Panc1 (cell line): ENCODE measurements around the gene AUNIP. TPM values are rescaled to one million over a fixed set of nuclear protein-coding genes. Genes with fewer than 3 reads are reported as not detected.
A peak's percentile ranks its signal among the peaks of the same experiment; 100 is the strongest.

Experiments used
- ATAC-seq: fragments of 200-7000 bp; cut with Tn5 transposase; 2 replicates; pipeline ENCODE4 v1.9.1; 2020; ENCODE audit warnings: mild to moderate bottlenecking, moderate library complexity
- BruUV-seq: library from RNA; stranded (reverse); fragments of 400-500 nt; replicated peaks from 2 replicates; lab custom pipeline; 2021; lab: Mats Ljungman, UMichigan
- CTCF ChIA-PET: fragments of 300-600 bp; sonication (Branson Sonifier 250); formaldehyde crosslinking; loops from one replicate; lab custom pipeline; 2022; ENCODE audit warnings: antibody characterized with exemption; lab: Charles Lee
- POLR2A ChIA-PET: fragments of 300-600 bp; sonication (Branson Sonifier 250); formaldehyde crosslinking; loops from one replicate; lab custom pipeline; 2022; ENCODE audit warnings: antibody characterized with exemption; lab: Charles Lee
- DNase-seq: peaks from one replicate; pipeline ENCODE4 v3.0.0-alpha.2; 2010; ENCODE audit warnings: low read depth, low spot score
- H3K27ac ChIP-seq: 2 replicates; pipeline ENCODE4 v1.5.1; 2011; ENCODE audit warnings: mild to moderate bottlenecking, low read length, inconsistent platforms
- H3K27me3 ChIP-seq: fragments of 200-500 bp; sonication (Bioruptor generic); 2 replicates; pipeline ENCODE4 v1.6.0; 2014; ENCODE audit warnings: low read length, inconsistent platforms; ENCODE audit not compliant: control insufficient read depth, insufficient read depth
- H3K36me3 ChIP-seq: fragments of 200-500 bp; sonication (Bioruptor generic); 2 replicates; pipeline ENCODE4 v1.5.1; 2014; ENCODE audit warnings: inconsistent platforms, mild to moderate bottlenecking, low read length, moderate library complexity; ENCODE audit not compliant: control insufficient read depth, insufficient read depth
- H3K4me1 ChIP-seq: 2 replicates; pipeline ENCODE4 v1.5.1; 2011; ENCODE audit warnings: inconsistent platforms, mild to moderate bottlenecking, low read length, moderate library complexity; ENCODE audit not compliant: control insufficient read depth, insufficient read depth
- H3K4me3 ChIP-seq, 2 experiments: 2 replicates each; pipeline ENCODE4 v1.5.1; 2011 to 2012; ENCODE audit warnings: low read depth in 2 of 2, low read length in 2 of 2, mild to moderate bottlenecking in 2 of 2, inconsistent platforms in 1 of 2, moderate library complexity in 1 of 2
- H3K9me3 ChIP-seq: fragments of 200-500 bp; sonication (Bioruptor generic); 2 replicates; pipeline ENCODE4 v1.5.1; 2014; ENCODE audit warnings: low read depth, mild to moderate bottlenecking, inconsistent platforms, low read length, moderate library complexity; ENCODE audit not compliant: control insufficient read depth, insufficient read depth
- CTCF ChIP-seq: fragments of 450-650 bp; IDR thresholded peaks from 2 replicates; pipeline ENCODE4 v1.5.1; 2017; ENCODE audit warnings: mild to moderate bottlenecking
- POLR2AphosphoS5 ChIP-seq: IDR thresholded peaks from 2 replicates; pipeline ENCODE4 v1.6.1; 2012; ENCODE audit warnings: mild to moderate bottlenecking, low read depth, low read length, moderate library complexity
- REST ChIP-seq, 2 experiments: IDR thresholded peaks; 2 replicates each; pipeline ENCODE4 v1.6.1; 2011 to 2012; ENCODE audit warnings: low read depth in 2 of 2, control low read depth in 1 of 2, low read length in 1 of 2, mild to moderate bottlenecking in 1 of 2, moderate library complexity in 1 of 2; ENCODE audit not compliant: insufficient read depth in 1 of 2
- SIN3A ChIP-seq: IDR thresholded peaks from 2 replicates; pipeline ENCODE4 v1.6.1; 2012; ENCODE audit warnings: low read depth, mild to moderate bottlenecking, low read length, moderate library complexity, borderline replicate concordance; ENCODE audit not compliant: insufficient read depth
- TCF7L2 ChIP-seq: IDR thresholded peaks from 2 replicates; pipeline ENCODE4 v1.6.1; 2011; ENCODE audit warnings: mild to moderate bottlenecking, low read depth, low read length, inconsistent platforms
- in situ Hi-C: cut with HindIII; loops from 2 replicates; pipeline ENCODE4 v1.10.0; 2016; ENCODE audit warnings: low sequenced_read_pairs, low pct_unique_long_range_greater_than_20kb
- intact Hi-C: fragments of 100-400 bp; cut with micrococcal nuclease; formaldehyde crosslinking; loops from one replicate; pipeline ENCODE4 v1.10.0; 2022; ENCODE audit not compliant: unreplicated experiment
- total RNA-seq: library from RNA; stranded (reverse); gene quantifications from one replicate; pipeline ENCODE4 v1.2.1, GENCODE V29; 2021; ENCODE audit not compliant: unreplicated experiment

The AUNIP gene
- total RNA-seq, 1 experiment from 2014 or later, result 12.2 TPM

- BruUV-seq, result TSS peak; percentile 70
- POLR2A ChIA-PET, result interaction anchor here (0.8 kb wide), 1 partner anchor 268 kb away, joined by 5 read pairs; no protein-coding TSS in a partner anchor
- DNase-seq, result no peak
These were observed 45.9 kb upstream of the AUNIP start for GRCh38 chr1:25904943-25905679.

GRCh38 chr1:25903986-25904385 lies 44.7 kb upstream of the AUNIP start:
- intact Hi-C loops (no loop called here), in situ Hi-C loops (no loop called here)
- Histone ChIP-seq H3K4me3 (peak overlapping the region; percentile 60 to 73), H3K4me1 (peaks cover 20% of the 10 kb centered on the region), H3K27ac (peak overlapping the region; percentile 87), H3K36me3 (peaks cover 49% of the 10 kb centered on the region), H3K9me3 (no peaks in the 10 kb centered on the region), H3K27me3 (no peaks in the 10 kb centered on the region)
- DNase-seq, result no peak
- ChIA-PET POLR2A (no interaction called here), CTCF (interaction anchor here (0.9 kb wide), 1 partner anchor 10 kb away, joined by 3 read pairs; no protein-coding TSS in a partner anchor)
- no TSS peak for BruUV-seq
- no peak for ATAC-seq
- TF ChIP-seq SIN3A, result no peak
- TF ChIP-seq REST (IDR thresholded peaks at IDR 0.05; ENCODE audit: insufficient read depth in 1 of 2, low read depth in 2 of 2, low read length in 1 of 2), result no peak
- no peak for TF ChIP-seq TCF7L2
- TF ChIP-seq POLR2AphosphoS5, result no peak

More at GRCh38 chr1:25904943-25905679, 45.9 kb upstream of the AUNIP start:
- peaks cover 20% of the 10 kb centered on the region for H3K4me1 ChIP-seq
- TF ChIP-seq SIN3A (no peak), TCF7L2 (no peak), CTCF (no peak), POLR2AphosphoS5 (no peak), REST (IDR thresholded peaks at IDR 0.05; ENCODE audit: insufficient read depth in 1 of 2, low read depth in 2 of 2, low read length in 1 of 2) (no peak)
- H3K9me3 ChIP-seq, result no peaks in the 10 kb centered on the region
- in situ Hi-C loops, result no loop called here
- intact Hi-C loops, result no loop called here
- peak overlapping the region; percentile 60 to 73 for H3K4me3 ChIP-seq
- CTCF ChIA-PET, result interaction anchor here (0.6 to 1.1 kb wide), 3 partner anchors 10 to 93 kb away, joined by 3 to 4 read pairs (median 3); partner anchors contain the start of gene PAFAH2
- peak; percentile 91 for ATAC-seq
- H3K27me3 ChIP-seq, result no peaks in the 10 kb centered on the region
- peak overlapping the region; percentile 87 for H3K27ac ChIP-seq
- peaks cover 38% of the 10 kb centered on the region for H3K36me3 ChIP-seq
